Naive thymus-derived CD4-positive, alpha-beta T cell (primary cell): ENCODE results near the gene OR13G1. TPM values are rescaled to one million over a fixed set of nuclear protein-coding genes. Genes with fewer than 3 reads are reported as not detected.
"Not testable (repeated sequence)": the region's sequence is repeated elsewhere in the genome, so short reads cannot be mapped to it uniquely, and the experiment has no call there.

Source experiments
- ATAC-seq: fragments of 150-1000 bp; cut with Tn5 transposase; 2 replicates; pipeline ENCODE4 v1.10.0; 2021; ENCODE audit warnings: mild to moderate bottlenecking, moderate library complexity
- CTCF ChIA-PET: fragments of 350-600 bp; sonication (Branson Sonifier 250); formaldehyde crosslinking; loops from one replicate; lab custom pipeline; 2021; ENCODE audit warnings: antibody characterized with exemption; lab: Charles Lee
- POLR2A ChIA-PET: fragments of 350-600 bp; sonication (Branson Sonifier 250); formaldehyde crosslinking; loops from one replicate; lab custom pipeline; 2021; ENCODE audit warnings: antibody characterized with exemption, inconsistent platforms; lab: Charles Lee
- DNase-seq, 9 donors: peaks; one replicate each; pipeline versions ENCODE4 v3.0.0 to v3.0.0-alpha.2; 2020 to 2022; ENCODE audit warnings: mixed read lengths in 1 of 9
- H3K27ac ChIP-seq: one replicate; pipeline ENCODE4 v1.7.0; 2013; ENCODE audit warnings: mild to moderate bottlenecking, low read depth, low read length, moderate library complexity
- H3K27me3 ChIP-seq, 2 donors: one replicate each; pipeline ENCODE4 v1.7.0; 2013; ENCODE audit warnings: low read length in 2 of 2, mild to moderate bottlenecking in 2 of 2, moderate library complexity in 2 of 2; ENCODE audit not compliant: control insufficient read depth in 2 of 2, insufficient read depth in 2 of 2
- H3K36me3 ChIP-seq, 3 experiments: 1 replicate in 2 of 3; 2 replicates in 1 of 3; pipeline ENCODE4 v1.7.0; 2013; ENCODE audit warnings: low read length in 3 of 3, mild to moderate bottlenecking in 3 of 3, moderate library complexity in 1 of 3; ENCODE audit not compliant: insufficient read depth in 3 of 3, control insufficient read depth in 2 of 3
- H3K4me1 ChIP-seq, 2 donors: one replicate each; pipeline ENCODE4 v1.7.0; 2013; ENCODE audit warnings: low read length in 2 of 2, mild to moderate bottlenecking in 2 of 2, moderate library complexity in 1 of 2; ENCODE audit not compliant: control insufficient read depth in 2 of 2, insufficient read depth in 2 of 2
- H3K4me3 ChIP-seq: 2 replicates; pipeline ENCODE4 v1.7.0; 2013; ENCODE audit warnings: mild to moderate bottlenecking, low read length
- H3K9me3 ChIP-seq, 3 experiments: 1 replicate in 2 of 3; 2 replicates in 1 of 3; pipeline ENCODE4 v1.7.0; 2013; ENCODE audit warnings: low read length in 3 of 3; ENCODE audit not compliant: control insufficient read depth in 2 of 3
- H3K27ac Mint-ChIP-seq, 9 donors: one replicate each; pipeline ENCODE4 v1.8.0; 2020 to 2022; ENCODE audit warnings: mixed read lengths in 9 of 9, mild to moderate bottlenecking in 8 of 9, moderate library complexity in 5 of 9, inconsistent platforms in 2 of 9
- H3K27me3 Mint-ChIP-seq, 5 donors: one replicate each; pipeline ENCODE4 v1.8.0; 2021 to 2022; ENCODE audit warnings: mixed read lengths in 5 of 5, mild to moderate bottlenecking in 1 of 5
- H3K36me3 Mint-ChIP-seq, 5 donors: one replicate each; pipeline ENCODE4 v1.8.0; 2020 to 2022; ENCODE audit warnings: mixed read lengths in 5 of 5, mild to moderate bottlenecking in 3 of 5, inconsistent platforms in 1 of 5
- H3K4me1 Mint-ChIP-seq, 7 donors: one replicate each; pipeline ENCODE4 v1.8.0; 2020 to 2022; ENCODE audit warnings: mixed read lengths in 7 of 7, mild to moderate bottlenecking in 3 of 7, inconsistent platforms in 1 of 7
- H3K4me3 Mint-ChIP-seq, 10 donors: one replicate each; pipeline ENCODE4 v1.8.0; 2020 to 2022; ENCODE audit warnings: mild to moderate bottlenecking in 10 of 10, mixed read lengths in 10 of 10, moderate library complexity in 6 of 10, inconsistent platforms in 2 of 10
- H3K9me3 Mint-ChIP-seq, 11 donors: one replicate each; pipeline ENCODE4 v1.8.0; 2020 to 2022; ENCODE audit warnings: mixed read lengths in 11 of 11, mild to moderate bottlenecking in 4 of 11, inconsistent platforms in 1 of 11, moderate library complexity in 1 of 11
- intact Hi-C, 2 donors: fragments of 100-400 bp; cut with micrococcal nuclease; formaldehyde crosslinking; loops; one replicate each; pipeline ENCODE4 v1.15.1; 2023
- polyA plus RNA-seq, 2 donors: library from polyadenylated mRNA; unstranded; fragments of 300-500 nt; fragmentation: Illumina TruSeq; gene quantifications; one replicate each; pipeline ENCODE4 v1.2.3, GENCODE V29; 2021
- total RNA-seq, 6 experiments: library from RNA in 5 of 6; stranded (reverse) in 5 of 6; gene quantifications; 1 replicate in 5 of 6; 2 replicates in 1 of 6; pipeline ENCODE4 v1.2.3 and lab custom pipeline; 2021 to 2026

The OR13G1 gene
- not detected for total RNA-seq
- polyA plus RNA-seq = not detected
- not detected for total RNA-seq (lab: John Stamatoyannopoulos, UW)

GRCh38 chr1:247679639-247680038 is at the start of gene OR13G1:
Gene OR13G1, minus strand, starts transcription at chr1:247679739. Its CDS starts 6,698 bp downstream, at chr1:247673041.
- DNase-seq (no peak), ATAC-seq (no peak)
- Histone ChIP-seq H3K36me3 (no peaks in the 10 kb centered on the region), H3K27ac (no peak within 1 kb of the TSS), H3K9me3 (no peaks in the 10 kb centered on the region), H3K27me3 (no peaks in the 10 kb centered on the region), H3K4me3 (no peak within 1 kb of the TSS), H3K4me1 (no peaks in the 10 kb centered on the region)
- no peaks in the 10 kb centered on the region for H3K9me3 Mint-ChIP-seq
- H3K4me3 Mint-ChIP-seq = no peak within 1 kb of the TSS
- no peaks in the 10 kb centered on the region for H3K36me3 Mint-ChIP-seq
- peaks cover 0 to 3% (median 0%) of the 10 kb centered on the region in 7 donors for H3K4me1 Mint-ChIP-seq
- CTCF ChIA-PET = interaction anchor here (0.8 to 1.0 kb wide), 2 partner anchors 14 to 1127 kb away, joined by 3 read pairs; no protein-coding TSS in a partner anchor
- intact Hi-C loops = loop anchor here (5.0 to 10.0 kb wide), 3 partner anchors 255 to 1128 kb away; no protein-coding TSS in a partner anchor
- POLR2A ChIA-PET = no interaction called here
- H3K27me3 Mint-ChIP-seq = peaks cover 0 to 5% (median 0%) of the 10 kb centered on the region in 5 donors
- no peak within 1 kb of the TSS for H3K27ac Mint-ChIP-seq

DNA sequence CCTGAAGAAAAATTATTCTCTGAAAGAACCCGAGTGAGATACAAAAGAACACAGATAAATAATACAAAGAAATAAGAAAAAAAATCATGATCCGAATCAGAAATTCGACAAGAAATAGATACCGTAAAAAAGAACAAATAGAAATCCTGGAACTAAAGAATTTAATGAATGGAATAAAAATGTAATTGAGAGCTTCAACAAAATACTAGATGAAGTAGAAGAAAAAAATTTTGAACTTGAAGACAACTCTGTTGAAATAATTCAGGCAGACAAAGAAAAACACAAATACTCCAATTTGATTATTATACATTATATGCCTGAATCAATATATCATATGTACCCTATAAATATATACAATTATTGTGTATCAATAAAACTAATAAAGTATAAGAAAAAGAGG is 41.7 kb upstream of the OR13G1 start:
- Histone ChIP-seq H3K27me3 (no peaks in the 10 kb centered on the region), H3K9me3 (peaks cover 0 to 3% (median 0%) of the 10 kb centered on the region in 3 experiments), H3K27ac (no peak overlapping the region), H3K4me1 (no peaks in the 10 kb centered on the region), H3K36me3 (no peaks in the 10 kb centered on the region), H3K4me3 (no peak overlapping the region)
- Mint-ChIP-seq H3K9me3 (peaks cover 2 to 27% (median 13%) of the 10 kb centered on the region in 11 donors), H3K27ac (no peak overlapping the region), H3K36me3 (no peaks in the 10 kb centered on the region), H3K4me3 (no peak overlapping the region), H3K4me1 (no peaks in the 10 kb centered on the region), H3K27me3 (peaks cover 0 to 7% (median 0%) of the 10 kb centered on the region in 5 donors)
- no peak for DNase-seq
- ATAC-seq = no peak
- ChIA-PET POLR2A (no interaction called here), CTCF (no interaction called here)
- intact Hi-C loops = no loop called here

DNA sequence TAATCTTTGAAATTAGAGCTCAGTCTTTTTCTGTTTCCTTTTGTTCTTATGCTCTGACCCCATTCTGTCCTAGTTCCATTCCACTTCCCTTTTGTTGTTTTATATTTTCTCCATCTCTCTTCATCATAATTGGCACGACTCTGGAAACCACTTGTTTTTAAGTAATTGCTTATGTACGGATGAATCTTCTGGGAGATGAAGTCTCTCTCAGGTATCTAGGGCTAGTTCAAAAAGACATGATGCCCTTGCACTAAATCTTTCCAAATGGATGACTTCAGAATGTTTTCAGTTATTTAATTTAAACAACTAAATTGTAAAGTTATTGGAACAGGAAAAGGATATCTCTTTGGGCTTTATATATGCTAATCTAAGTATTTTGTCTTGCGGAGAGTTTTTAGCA is 37.0 kb upstream of the OR13G1 start, which contains the start of gene OR6F1:
OR6F1 (minus strand) TSS at position 101 of the 400 bp plus-strand sequence. CDS start 3,891 bp downstream, outside the sequence.
- Mint-ChIP-seq H3K4me3 (no peak within 1 kb of the TSS), H3K9me3 (peaks cover 0 to 16% (median 6%) of the 10 kb centered on the region in 11 donors), H3K27me3 (peaks cover 0 to 7% (median 0%) of the 10 kb centered on the region in 5 donors), H3K27ac (no peak within 1 kb of the TSS), H3K36me3 (no peaks in the 10 kb centered on the region), H3K4me1 (no peaks in the 10 kb centered on the region)
- no peak within 1 kb of the TSS for H3K27ac ChIP-seq
- no peaks in the 10 kb centered on the region for H3K4me1 ChIP-seq
- POLR2A ChIA-PET = no interaction called here
- H3K4me3 ChIP-seq = no peak within 1 kb of the TSS
- ATAC-seq = no peak
- intact Hi-C loops = no loop called here
- CTCF ChIA-PET = no interaction called here
- no peaks in the 10 kb centered on the region for H3K27me3 ChIP-seq
- H3K9me3 ChIP-seq = peaks cover 0 to 3% (median 0%) of the 10 kb centered on the region in 3 experiments
- DNase-seq = no peak
- no peaks in the 10 kb centered on the region for H3K36me3 ChIP-seq

GRCh38 chr1:247713753-247714152 is 34.2 kb upstream of the OR13G1 start:
- no peak overlapping the region for H3K27ac Mint-ChIP-seq
- no peaks in the 10 kb centered on the region for H3K4me1 Mint-ChIP-seq
- Histone ChIP-seq H3K4me1 (no peaks in the 10 kb centered on the region), H3K4me3 (no peak overlapping the region), H3K27me3 (no peaks in the 10 kb centered on the region), H3K36me3 (no peaks in the 10 kb centered on the region), H3K27ac (no peak overlapping the region), H3K9me3 (no peaks in the 10 kb centered on the region)
- ATAC-seq = no peak
- no peak for DNase-seq
- no peak overlapping the region for H3K4me3 Mint-ChIP-seq
- POLR2A ChIA-PET = no interaction called here
- intact Hi-C loops = no loop called here
- H3K27me3 Mint-ChIP-seq = peaks cover 0 to 7% (median 0%) of the 10 kb centered on the region in 5 donors
- peaks cover 0 to 5% (median 0%) of the 10 kb centered on the region in 11 donors for H3K9me3 Mint-ChIP-seq
- CTCF ChIA-PET = no interaction called here
- no peaks in the 10 kb centered on the region for H3K36me3 Mint-ChIP-seq

GRCh38 chr1:247710681-247711080 is 31.1 kb upstream of the OR13G1 start:
- DNase-seq, H3K36me3 Mint-ChIP-seq, H3K9me3 ChIP-seq, H3K27ac Mint-ChIP-seq, H3K36me3 ChIP-seq, intact Hi-C loops, CTCF ChIA-PET, H3K4me3 ChIP-seq, H3K9me3 Mint-ChIP-seq, H3K4me1 ChIP-seq, H3K27ac ChIP-seq, POLR2A ChIA-PET, H3K4me3 Mint-ChIP-seq, H3K4me1 Mint-ChIP-seq, H3K27me3 Mint-ChIP-seq, ATAC-seq, H3K27me3 ChIP-seq: not testable (repeated sequence)

- ChIA-PET POLR2A (no interaction called here), CTCF (no interaction called here)
- H3K4me1 Mint-ChIP-seq = no peaks in the 10 kb centered on the region
- Histone ChIP-seq H3K27me3 (no peaks in the 10 kb centered on the region), H3K9me3 (no peaks in the 10 kb centered on the region), H3K4me1 (no peaks in the 10 kb centered on the region), H3K27ac (no peak overlapping the region), H3K4me3 (no peak overlapping the region), H3K36me3 (no peaks in the 10 kb centered on the region)
- no peak for ATAC-seq
- intact Hi-C loops = no loop called here
- H3K27ac Mint-ChIP-seq = no peak overlapping the region
- H3K36me3 Mint-ChIP-seq = peaks cover 0 to 5% (median 0%) of the 10 kb centered on the region in 5 donors
- peaks cover 0 to 17% (median 7%) of the 10 kb centered on the region in 5 donors for H3K27me3 Mint-ChIP-seq
- H3K9me3 Mint-ChIP-seq = peaks cover 0 to 8% (median 0%) of the 10 kb centered on the region in 11 donors
- no peak for DNase-seq
- H3K4me3 Mint-ChIP-seq = no peak overlapping the region
These were observed 21.8 kb upstream of the OR13G1 start for GRCh38 chr1:247701338-247701737.
